H1 (cell line): Measurements from ENCODE around the gene DNAJB14. TPM values are rescaled to one million over a fixed set of nuclear protein-coding genes. Genes with fewer than 3 reads are reported as not detected.

Experiments
- CTCF ChIA-PET: fragments of 300-600 bp; sonication (Branson Sonifier 250); formaldehyde crosslinking; loops from one replicate; lab custom pipeline; 2021; ENCODE audit not compliant: partially characterized antibody; lab: Charles Lee
- POLR2A ChIA-PET: fragments of 300-600 bp; sonication (Branson Sonifier 250); formaldehyde crosslinking; loops from one replicate; lab custom pipeline; 2021; ENCODE audit warnings: inconsistent platforms; ENCODE audit not compliant: partially characterized antibody; lab: Charles Lee
- DNase-seq, 2 experiments: peaks; one replicate each; pipeline versions ENCODE4 v3.0.0 to v3.0.0-alpha.2; 2010 to 2022; ENCODE audit warnings: low spot score in 2 of 2, low read depth in 1 of 2, mixed read lengths in 1 of 2
- FAIRE-seq: peaks from 2 replicates; lab custom pipeline; 2011; peaks lifted over from hg19 to GRCh38; lab: Jason Lieb, UNC
- H2AFZ ChIP-seq: 2 replicates; pipeline ENCODE4 v1.8.1; 2012; ENCODE audit warnings: low read length, inconsistent platforms
- H2AK5ac ChIP-seq: 2 replicates; pipeline ENCODE4 v1.6.1; 2013; ENCODE audit warnings: low read depth, low read length
- H2BK120ac ChIP-seq: replicated peaks from 2 replicates; pipeline ENCODE3; 2013; ENCODE audit warnings: low read depth, low read length, inconsistent platforms
- H2BK12ac ChIP-seq: 2 replicates; pipeline ENCODE4 v1.6.1; 2013; ENCODE audit warnings: low read depth, low read length
- H2BK15ac ChIP-seq: 2 replicates; pipeline ENCODE4 v1.6.1; 2013; ENCODE audit warnings: low read length
- H2BK20ac ChIP-seq: 2 replicates; pipeline ENCODE4 v1.6.1; 2013; ENCODE audit warnings: low read length
- H2BK5ac ChIP-seq: 2 replicates; pipeline ENCODE4 v1.6.1; 2013; ENCODE audit warnings: low read depth, low read length
- H3K14ac ChIP-seq: 2 replicates; pipeline ENCODE4 v1.6.1; 2013; ENCODE audit warnings: inconsistent platforms; ENCODE audit not compliant: insufficient read length
- H3K18ac ChIP-seq: 2 replicates; pipeline ENCODE4 v1.6.1; 2013; ENCODE audit warnings: low read length; ENCODE audit errors: extremely low read depth
- H3K23ac ChIP-seq: 2 replicates; pipeline ENCODE4 v1.6.1; 2013; ENCODE audit warnings: inconsistent platforms; ENCODE audit not compliant: insufficient read length
- H3K23me2 ChIP-seq: 2 replicates; pipeline ENCODE4 v1.6.1; 2013; ENCODE audit warnings: low read depth, low read length
- H3K27ac ChIP-seq: 2 replicates; pipeline ENCODE4 v1.6.1; 2011; ENCODE audit warnings: low read depth, low read length, inconsistent platforms
- H3K27me3 ChIP-seq, 4 experiments: replicated peaks in 1 of 4; 1 replicate in 1 of 4; 2 replicates in 3 of 4; pipeline versions ENCODE4 v1.6.1 to v1.8.1; 2011 to 2013; ENCODE audit warnings: low read length in 3 of 4, mild to moderate bottlenecking in 3 of 4, inconsistent platforms in 2 of 4, mixed read lengths in 2 of 4, moderate library complexity in 1 of 4; ENCODE audit not compliant: control insufficient read depth in 3 of 4, insufficient read depth in 3 of 4; ENCODE audit errors: extremely low read depth in 1 of 4
- H3K36me3 ChIP-seq, 4 experiments: 2 replicates each; pipeline versions ENCODE4 v1.6.1 to v1.8.1; 2011 to 2013; ENCODE audit warnings: mild to moderate bottlenecking in 4 of 4, low read length in 3 of 4, moderate library complexity in 2 of 4, control low read depth in 1 of 4, inconsistent platforms in 1 of 4; ENCODE audit not compliant: insufficient read depth in 4 of 4, control insufficient read depth in 2 of 4
- H3K4ac ChIP-seq: replicated peaks from 2 replicates; pipeline ENCODE3; 2013; ENCODE audit warnings: low read length, low read depth, mixed read lengths, inconsistent platforms; ENCODE audit not compliant: insufficient read length
- H3K4me1 ChIP-seq, 4 experiments: replicated peaks in 1 of 4; 1 replicate in 1 of 4; 2 replicates in 3 of 4; pipeline versions ENCODE4 v1.6.1 to v1.8.1; 2011 to 2013; ENCODE audit warnings: low read length in 3 of 4, inconsistent platforms in 2 of 4, mixed read lengths in 1 of 4; ENCODE audit not compliant: insufficient read depth in 4 of 4, control insufficient read depth in 3 of 4
- H3K4me2 ChIP-seq, 2 experiments: 2 replicates each; pipeline versions ENCODE4 v1.6.1 to v1.8.1; 2011 to 2013; ENCODE audit warnings: low read depth in 2 of 2, low read length in 2 of 2, control low read depth in 1 of 2, inconsistent platforms in 1 of 2, mild to moderate bottlenecking in 1 of 2; ENCODE audit not compliant: insufficient read depth in 1 of 2
- H3K4me3 ChIP-seq, 4 experiments: fragments of 200-600, 300-600 bp in 1 of 4; sonication (generic), shearing (Covaris generic), sonication (Bioruptor Twin) in 1 of 4; 2 replicates each; pipeline versions ENCODE4 v1.5.1 to v1.8.1; 2011 to 2016; ENCODE audit warnings: low read length in 4 of 4, low read depth in 3 of 4, control low read depth in 2 of 4, inconsistent platforms in 2 of 4, mild to moderate bottlenecking in 2 of 4, mixed read lengths in 1 of 4, moderate library complexity in 1 of 4; ENCODE audit not compliant: insufficient read depth in 2 of 4; ENCODE audit errors: extremely low read depth in 1 of 4
- H3K56ac ChIP-seq: replicated peaks from 2 replicates; pipeline ENCODE3; 2013; ENCODE audit warnings: low read depth, mild to moderate bottlenecking, mixed read lengths, low read length, inconsistent platforms; ENCODE audit not compliant: insufficient read length
- H3K79me1 ChIP-seq: 2 replicates; pipeline ENCODE4 v1.6.1; 2013; ENCODE audit warnings: low read depth, low read length, control low read depth
- H3K79me2 ChIP-seq, 2 experiments: 2 replicates each; pipeline versions ENCODE4 v1.6.1 to v1.8.1; 2012 to 2013; ENCODE audit warnings: low read length in 2 of 2, mild to moderate bottlenecking in 2 of 2, inconsistent platforms in 1 of 2; ENCODE audit not compliant: insufficient read depth in 2 of 2, control insufficient read depth in 1 of 2
- H3K9ac ChIP-seq, 4 experiments: replicated peaks in 1 of 4; 1 replicate in 1 of 4; 2 replicates in 3 of 4; pipeline versions ENCODE4 v1.6.1 to v1.8.1; 2011 to 2013; ENCODE audit warnings: low read depth in 3 of 4, low read length in 3 of 4, control low read depth in 2 of 4, mild to moderate bottlenecking in 2 of 4, moderate library complexity in 2 of 4, inconsistent platforms in 1 of 4; ENCODE audit errors: extremely low read depth in 1 of 4
- H3K9me3 ChIP-seq, 2 experiments: 2 replicates each; pipeline versions ENCODE4 v1.6.1 to v1.8.1; 2012 to 2013; ENCODE audit warnings: mild to moderate bottlenecking in 2 of 2, moderate library complexity in 2 of 2, control low read depth in 1 of 2, inconsistent platforms in 1 of 2, low read depth in 1 of 2, low read length in 1 of 2, mixed read lengths in 1 of 2; ENCODE audit not compliant: insufficient read depth in 2 of 2
- H4K20me1 ChIP-seq, 2 experiments: replicated peaks in 1 of 2; 2 replicates each; pipeline versions ENCODE3 to v1.8.1; 2011 to 2013; ENCODE audit warnings: inconsistent platforms in 2 of 2, low read length in 2 of 2, mild to moderate bottlenecking in 1 of 2; ENCODE audit not compliant: insufficient read depth in 2 of 2, control insufficient read depth in 1 of 2
- H4K5ac ChIP-seq: 2 replicates; pipeline ENCODE4 v1.6.1; 2013; ENCODE audit warnings: low read length, low read depth, mixed read lengths, inconsistent platforms; ENCODE audit not compliant: insufficient read length
- H4K8ac ChIP-seq: 2 replicates; pipeline ENCODE4 v1.8.0; 2013; ENCODE audit warnings: mild to moderate bottlenecking, moderate library complexity, low read length, inconsistent platforms; ENCODE audit not compliant: insufficient read depth; ENCODE audit errors: extremely low read depth
- H4K91ac ChIP-seq: replicated peaks from 2 replicates; pipeline ENCODE3; 2013; ENCODE audit warnings: low read length, mixed read lengths, inconsistent platforms; ENCODE audit not compliant: insufficient read length
- CBX8 ChIP-seq: fragments of 300-800, 300-1000 bp; sonication (generic); IDR thresholded peaks from 2 replicates; pipeline ENCODE4 v1.7.1; 2016; ENCODE audit warnings: low read depth, low read length, borderline replicate concordance
- CHD1 ChIP-seq: IDR thresholded peaks from 2 replicates; pipeline ENCODE4 v1.6.1; 2012; ENCODE audit warnings: low read depth, low read length, improper control_type of control experiment
- ZNF274 ChIP-seq: IDR thresholded peaks from 2 replicates; pipeline ENCODE4 v1.7.0; 2012; ENCODE audit warnings: low read length, borderline replicate concordance; ENCODE audit errors: extremely low read depth
- polyA plus RNA-seq, 7 experiments: library from polyadenylated mRNA; depleted of rRNA in 3 of 7; stranded (reverse) in 5 of 7; unstranded in 2 of 7; fragments of >200 nt in 5 of 7; fragments of 200-250 nt in 2 of 7; gene quantifications; 1 replicate in 5 of 7; 2 replicates in 1 of 7; 4 replicates in 1 of 7; pipeline versions ENCODE4 v1.2.1 to v1.2.3, GENCODE V29; 2011 to 2013; ENCODE audit warnings: missing spikeins in 2 of 7, mixed read lengths in 2 of 7
- total RNA-seq: library from RNA; stranded (reverse); fragmentation: NEBNext Ultra II Directional; extraction: Animal tissue kit (Norgen Biotek cat#: 25700); gene quantifications from 2 replicates; pipeline ENCODE4 v1.2.1, GENCODE V29; 2021

The DNAJB14 gene
- total and polyA plus RNA-seq, 2 of the 8 experiments (the other 6 are each of a cell fraction or from before 2014, with no cell fraction given): 3.4 to 35.4 TPM

- Histone ChIP-seq H3K23me2 (no peaks in the 10 kb centered on the region), H2BK15ac (no peak overlapping the region), H3K56ac (no peak overlapping the region), H3K23ac (no peak overlapping the region), H4K5ac (no peak overlapping the region), H2AFZ (no peak overlapping the region), H3K4me3 (no peak overlapping the region), H3K27ac (no peak overlapping the region), H2BK5ac (no peak overlapping the region), H3K18ac (no peak overlapping the region), H2BK20ac (no peak overlapping the region), H3K79me2 (peaks cover 0 to 78% of the 10 kb centered on the region in 2 experiments; a peak in 2 of 4 replicates), H3K36me3 (peaks cover 0 to 3% (median 0%) of the 10 kb centered on the region in 4 experiments; a peak in 2 of 8 replicates), H3K9ac (no peak overlapping the region), H3K4me2 (no peak overlapping the region), H3K4ac (no peak overlapping the region), H4K8ac (no peak overlapping the region), H3K79me1 (no peaks in the 10 kb centered on the region), H2BK12ac (no peak overlapping the region), H4K20me1 (no peaks in the 10 kb centered on the region), H4K91ac (no peak overlapping the region), H2AK5ac (no peak overlapping the region), H3K14ac (no peak overlapping the region), H2BK120ac (no peak overlapping the region), H3K9me3 (0 out of 4 replicates have a peak, but pooled peaks cover 0 to 2% of the 10 kb centered on the region in 2 experiments), H3K27me3 (no peaks in the 10 kb centered on the region), H3K4me1 (no peaks in the 10 kb centered on the region)
- FAIRE-seq (no peak), DNase-seq (no peak)
- ChIA-PET CTCF (interaction anchor here (1.4 kb wide), 2 partner anchors 13 to 14 kb away, joined by 3 read pairs; no protein-coding TSS in a partner anchor), POLR2A (interaction anchor here (3.8 kb wide), 1 partner anchor 14 kb away, joined by 17 read pairs; no protein-coding TSS in a partner anchor)
- TF ChIP-seq CHD1: no peak
- TF ChIP-seq ZNF274: no peak
- TF ChIP-seq CBX8: no peak
Observed at GRCh38 chr4:99934891-99935290, 11.5 kb downstream of the DNAJB14 start.
